ENCODE data around the gene IFI27L2.
A peak's percentile ranks its signal among the peaks of the same experiment; 100 is the strongest.

Gene IFI27L2

DNA sequence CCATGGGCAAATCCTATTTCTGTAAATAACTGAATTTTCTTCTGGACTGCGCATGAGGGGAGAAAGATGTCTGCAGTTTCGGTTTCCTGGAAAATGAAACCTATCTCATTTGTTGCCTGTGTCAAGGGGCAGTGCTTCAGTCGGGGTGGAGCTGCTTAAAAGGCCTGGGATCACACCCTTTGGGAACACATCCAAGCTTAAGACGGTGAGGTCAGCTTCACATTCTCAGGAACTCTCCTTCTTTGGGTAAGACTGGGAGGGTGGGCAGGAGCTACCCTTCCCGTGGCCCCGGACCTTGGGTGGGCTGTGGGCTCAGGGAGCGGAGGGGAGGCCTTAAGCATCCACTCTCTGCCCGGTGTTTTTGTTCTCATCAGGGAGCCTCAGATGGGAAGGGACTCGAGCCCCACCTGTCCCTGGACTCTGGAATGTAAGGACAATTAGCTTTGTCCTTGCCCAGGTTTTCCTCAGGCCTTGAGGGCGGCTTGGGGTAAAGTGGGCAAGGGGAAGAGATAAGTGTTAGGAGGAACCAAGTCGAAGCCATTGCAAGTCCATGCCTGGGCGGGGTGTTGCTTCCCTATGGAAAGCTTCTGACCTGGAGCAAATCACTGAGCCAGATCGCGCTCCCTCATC, 18.7 kb downstream of the IFI27L2 start, which contains the start of gene IFI27:
TSS of gene IFI27 (plus strand) at position 185 of the 630 bp plus-strand sequence.
- peak within 1 kb of the TSS; percentile 77 to 85 for H3K4me3 ChIP-seq (ENCODE audit: low read length in 2 of 2)
- H3K9ac ChIP-seq (ENCODE audit: low read depth in 1 of 2, low read length in 2 of 2): peak within 1 kb of the TSS; percentile 80 to 88
- H3K27ac ChIP-seq (ENCODE audit: low read depth in 2 of 2, low read length in 2 of 2): peak within 1 kb of the TSS; percentile 90 to 94
- no peaks in the 10 kb centered on the region for H3K27me3 ChIP-seq (ENCODE audit: control insufficient read depth in 2 of 2, insufficient read depth in 2 of 2, low read length in 2 of 2)
- H3K36me3 ChIP-seq (ENCODE audit: control insufficient read depth in 2 of 2, insufficient read depth in 2 of 2, low read length in 2 of 2): no peaks in the 10 kb centered on the region
- H3K4me1 ChIP-seq (ENCODE audit: control insufficient read depth in 2 of 2, insufficient read depth in 2 of 2, low read length in 2 of 2): peaks cover 23 to 42% of the 10 kb centered on the region in 2 donors
- H3K9me3 ChIP-seq (ENCODE audit: control insufficient read depth in 2 of 2, low read length in 2 of 2): no peaks in the 10 kb centered on the region

DNA sequence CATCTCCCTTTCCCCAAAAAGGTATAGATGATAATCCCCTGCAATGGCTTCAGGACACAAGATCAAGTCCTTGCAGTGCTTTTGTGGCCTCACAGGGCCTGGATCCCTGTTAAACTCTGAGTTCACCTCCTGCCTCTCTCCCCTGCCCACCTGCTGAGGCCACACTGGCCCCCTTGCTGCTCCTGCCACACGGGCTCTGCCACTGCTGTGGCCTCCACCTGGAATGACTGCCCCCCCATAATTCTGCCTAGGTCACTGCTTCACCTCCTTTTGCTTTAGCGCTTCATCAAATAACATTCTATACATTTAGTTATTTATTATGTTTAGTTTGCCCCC, 19.5 kb downstream of the IFI27L2 start:
- H3K9ac ChIP-seq (ENCODE audit: low read depth in 1 of 2, low read length in 2 of 2): peak overlapping the region; percentile 6 to 80

DNA sequence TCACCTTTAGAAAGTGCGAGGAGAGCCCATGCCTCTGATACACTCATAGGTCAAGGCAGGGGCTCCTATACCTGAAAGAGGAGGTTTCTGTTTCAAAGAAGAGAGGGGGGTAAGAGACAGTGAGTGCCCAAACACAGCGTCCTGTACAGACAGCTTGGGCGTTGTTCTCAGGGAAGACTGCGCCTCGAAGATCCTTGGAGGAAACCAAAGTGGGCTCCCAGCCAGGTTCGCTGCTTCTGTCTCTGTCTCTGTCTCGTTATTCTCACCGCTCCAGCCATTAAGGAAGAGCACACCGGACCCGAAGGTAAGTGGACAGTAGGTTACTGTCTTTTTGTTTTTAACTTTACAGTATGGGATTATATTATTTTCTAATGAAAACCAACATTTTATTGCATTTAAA, 24.7 kb downstream of the IFI27L2 start:
- Histone ChIP-seq H3K9ac (ENCODE audit: low read depth in 1 of 2, low read length in 2 of 2) (no peak overlapping the region), H3K27ac (ENCODE audit: low read depth in 2 of 2, low read length in 2 of 2) (no peak overlapping the region), H3K27me3 (ENCODE audit: control insufficient read depth in 2 of 2, insufficient read depth in 2 of 2, low read length in 2 of 2) (no peaks in the 10 kb centered on the region), H3K36me3 (ENCODE audit: control insufficient read depth in 2 of 2, insufficient read depth in 2 of 2, low read length in 2 of 2) (no peaks in the 10 kb centered on the region), H3K9me3 (ENCODE audit: control insufficient read depth in 2 of 2, low read length in 2 of 2) (no peaks in the 10 kb centered on the region), H3K4me1 (ENCODE audit: control insufficient read depth in 2 of 2, insufficient read depth in 2 of 2, low read length in 2 of 2) (peaks cover 0 to 21% of the 10 kb centered on the region in 2 donors), H3K4me3 (ENCODE audit: low read length in 2 of 2) (no peak overlapping the region)

More for the DNA sequence above, 19.5 kb downstream of the IFI27L2 start:
- H3K4me3 ChIP-seq (ENCODE audit: low read length in 2 of 2): peak overlapping the region; percentile 77 to 85
- peaks cover 16 to 35% of the 10 kb centered on the region in 2 donors for H3K4me1 ChIP-seq (ENCODE audit: control insufficient read depth in 2 of 2, insufficient read depth in 2 of 2, low read length in 2 of 2)
- no peaks in the 10 kb centered on the region for H3K9me3 ChIP-seq (ENCODE audit: control insufficient read depth in 2 of 2, low read length in 2 of 2)
- H3K36me3 ChIP-seq (ENCODE audit: control insufficient read depth in 2 of 2, insufficient read depth in 2 of 2, low read length in 2 of 2): no peaks in the 10 kb centered on the region
- H3K27me3 ChIP-seq (ENCODE audit: control insufficient read depth in 2 of 2, insufficient read depth in 2 of 2, low read length in 2 of 2): no peaks in the 10 kb centered on the region
- H3K27ac ChIP-seq (ENCODE audit: low read depth in 2 of 2, low read length in 2 of 2): peak overlapping the region; percentile 48 to 94

DNA sequence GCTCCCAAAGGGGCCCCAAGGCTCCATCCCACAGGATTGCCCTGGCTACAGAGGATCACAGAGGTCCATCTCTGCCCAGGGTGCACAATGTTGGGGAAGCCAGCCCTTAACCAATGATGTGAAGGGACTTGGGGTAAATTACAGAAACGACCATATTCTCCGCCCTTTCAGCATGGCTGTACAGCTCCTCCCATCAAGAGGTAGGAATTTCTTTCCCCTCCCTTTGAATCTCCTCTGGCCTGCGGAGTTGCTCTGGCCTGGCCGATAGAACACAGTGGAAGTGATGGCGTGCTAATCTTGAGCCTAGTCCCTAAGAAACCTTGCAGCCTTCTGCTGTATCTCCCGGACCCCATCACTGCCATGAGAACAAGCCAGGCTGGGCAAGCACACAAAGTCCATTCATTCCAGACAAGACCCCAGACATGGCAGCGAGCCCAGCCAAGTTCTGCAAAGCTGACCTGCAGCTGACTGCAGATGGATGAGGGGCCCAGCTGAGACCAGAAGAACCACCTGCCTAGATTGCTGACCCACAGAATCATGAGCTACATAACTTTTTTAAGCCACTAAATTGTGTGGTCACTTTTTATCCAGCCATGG, 25.8 kb downstream of the IFI27L2 start:
- H3K4me1 ChIP-seq (ENCODE audit: control insufficient read depth in 2 of 2, insufficient read depth in 2 of 2, low read length in 2 of 2): peaks cover 0 to 19% of the 10 kb centered on the region in 2 donors
- H3K4me3 ChIP-seq (ENCODE audit: low read length in 2 of 2): peak overlapping the region in 1 of 2 donors; percentile 26
- H3K9ac ChIP-seq (ENCODE audit: low read depth in 1 of 2, low read length in 2 of 2): no peak overlapping the region
- no peaks in the 10 kb centered on the region for H3K27me3 ChIP-seq (ENCODE audit: control insufficient read depth in 2 of 2, insufficient read depth in 2 of 2, low read length in 2 of 2)
- H3K27ac ChIP-seq (ENCODE audit: low read depth in 2 of 2, low read length in 2 of 2): peak overlapping the region; percentile 71 to 78
- no peaks in the 10 kb centered on the region for H3K9me3 ChIP-seq (ENCODE audit: control insufficient read depth in 2 of 2, low read length in 2 of 2)
- H3K36me3 ChIP-seq (ENCODE audit: control insufficient read depth in 2 of 2, insufficient read depth in 2 of 2, low read length in 2 of 2): no peaks in the 10 kb centered on the region

DNA sequence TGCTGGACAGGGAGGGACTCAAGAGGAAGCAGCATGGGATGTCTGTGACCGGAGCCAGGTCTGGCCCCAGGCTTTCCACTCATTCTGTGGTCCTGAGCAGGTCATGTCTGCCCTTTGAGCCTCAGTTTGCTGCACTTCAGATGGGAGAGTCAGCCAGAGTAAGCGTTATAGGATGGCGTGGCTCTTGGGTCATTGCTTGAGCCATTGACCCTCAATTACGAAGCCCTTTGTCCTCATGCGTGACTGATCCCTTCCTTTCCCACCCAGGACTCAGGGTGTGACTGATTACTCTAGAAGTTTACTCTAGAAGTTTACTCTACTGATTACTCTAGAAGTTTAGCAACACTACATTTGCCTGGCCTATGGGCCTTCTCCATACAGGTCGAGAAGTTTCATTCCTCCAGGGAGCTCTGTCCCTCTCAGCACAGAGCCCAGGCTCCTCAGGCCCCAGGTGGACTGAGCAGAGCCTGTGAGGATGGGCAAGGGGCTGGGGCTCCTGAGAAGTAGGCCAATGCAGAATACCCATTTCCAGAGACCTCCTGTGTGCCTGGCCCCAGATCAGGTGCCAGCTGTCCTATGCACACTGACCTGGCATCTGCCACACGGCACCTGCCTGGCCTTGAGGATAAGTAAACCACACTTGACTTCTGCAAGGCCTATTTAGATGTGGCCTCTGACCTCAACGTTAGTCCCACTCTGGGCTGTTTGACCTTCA, 26.5 kb downstream of the IFI27L2 start:
- Histone ChIP-seq H3K9ac (ENCODE audit: low read depth in 1 of 2, low read length in 2 of 2) (peak overlapping the region in 1 of 2 donors; percentile 44), H3K4me3 (ENCODE audit: low read length in 2 of 2) (peak overlapping the region in 1 of 2 donors; percentile 26), H3K27me3 (ENCODE audit: control insufficient read depth in 2 of 2, insufficient read depth in 2 of 2, low read length in 2 of 2) (no peaks in the 10 kb centered on the region), H3K36me3 (ENCODE audit: control insufficient read depth in 2 of 2, insufficient read depth in 2 of 2, low read length in 2 of 2) (no peaks in the 10 kb centered on the region), H3K9me3 (ENCODE audit: control insufficient read depth in 2 of 2, low read length in 2 of 2) (no peaks in the 10 kb centered on the region), H3K4me1 (ENCODE audit: control insufficient read depth in 2 of 2, insufficient read depth in 2 of 2, low read length in 2 of 2) (peaks cover 0 to 19% of the 10 kb centered on the region in 2 donors), H3K27ac (ENCODE audit: low read depth in 2 of 2, low read length in 2 of 2) (peak overlapping the region; percentile 71 to 78)

DNA sequence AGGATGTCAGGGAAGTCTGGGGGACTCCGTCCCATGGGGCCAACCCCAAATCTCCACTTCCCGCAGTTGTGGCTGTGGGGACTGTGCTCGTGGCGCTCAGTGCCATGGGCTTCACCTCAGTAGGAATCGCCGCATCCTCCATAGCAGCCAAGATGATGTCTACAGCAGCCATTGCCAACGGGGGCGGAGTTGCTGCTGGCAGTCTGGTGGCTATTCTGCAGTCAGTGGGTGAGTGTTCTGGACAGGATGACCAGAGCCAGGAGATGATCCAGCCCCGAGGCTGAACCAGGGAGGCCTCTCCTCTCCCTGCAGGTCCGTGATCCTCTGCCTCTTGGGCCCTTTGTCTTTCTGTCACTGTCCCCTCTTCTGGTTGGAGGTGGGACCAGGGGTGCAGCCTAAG, 27.7 kb downstream of the IFI27L2 start:
- no peak overlapping the region for H3K9ac ChIP-seq (ENCODE audit: low read depth in 1 of 2, low read length in 2 of 2)
- H3K36me3 ChIP-seq (ENCODE audit: control insufficient read depth in 2 of 2, insufficient read depth in 2 of 2, low read length in 2 of 2): peaks cover 3 to 4% of the 10 kb centered on the region in 2 donors
- no peaks in the 10 kb centered on the region for H3K27me3 ChIP-seq (ENCODE audit: control insufficient read depth in 2 of 2, insufficient read depth in 2 of 2, low read length in 2 of 2)
- no peaks in the 10 kb centered on the region for H3K9me3 ChIP-seq (ENCODE audit: control insufficient read depth in 2 of 2, low read length in 2 of 2)
- H3K27ac ChIP-seq (ENCODE audit: low read depth in 2 of 2, low read length in 2 of 2): no peak overlapping the region
- peaks cover 0 to 19% of the 10 kb centered on the region in 2 donors for H3K4me1 ChIP-seq (ENCODE audit: control insufficient read depth in 2 of 2, insufficient read depth in 2 of 2, low read length in 2 of 2)
- no peak overlapping the region for H3K4me3 ChIP-seq (ENCODE audit: low read length in 2 of 2)

DNA sequence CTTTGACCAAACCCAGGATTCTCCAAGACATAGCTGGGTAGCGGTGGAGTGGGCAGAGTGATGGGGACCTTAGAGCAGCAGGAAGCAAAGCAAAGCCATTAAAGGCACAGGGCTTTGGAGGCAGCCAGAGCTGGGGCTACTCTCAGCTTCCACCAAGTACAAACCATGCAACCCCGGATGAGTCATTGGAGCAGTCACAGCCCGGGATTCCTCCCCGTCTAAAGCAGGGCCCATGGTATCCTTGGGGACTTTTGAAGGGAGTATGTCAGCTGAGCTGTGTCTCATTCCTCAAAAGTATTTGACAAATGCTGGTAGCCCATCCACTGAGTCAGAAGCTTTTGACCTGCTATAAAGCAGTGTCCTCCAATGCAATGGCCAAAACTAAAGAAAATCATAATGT, 28.6 kb downstream of the IFI27L2 start:
- Histone ChIP-seq H3K4me3 (ENCODE audit: low read length in 2 of 2) (no peak overlapping the region), H3K4me1 (ENCODE audit: control insufficient read depth in 2 of 2, insufficient read depth in 2 of 2, low read length in 2 of 2) (peaks cover 0 to 19% of the 10 kb centered on the region in 2 donors), H3K27ac (ENCODE audit: low read depth in 2 of 2, low read length in 2 of 2) (no peak overlapping the region), H3K36me3 (ENCODE audit: control insufficient read depth in 2 of 2, insufficient read depth in 2 of 2, low read length in 2 of 2) (peaks cover 3 to 5% of the 10 kb centered on the region in 2 donors), H3K9me3 (ENCODE audit: control insufficient read depth in 2 of 2, low read length in 2 of 2) (no peaks in the 10 kb centered on the region), H3K27me3 (ENCODE audit: control insufficient read depth in 2 of 2, insufficient read depth in 2 of 2, low read length in 2 of 2) (no peaks in the 10 kb centered on the region), H3K9ac (ENCODE audit: low read depth in 1 of 2, low read length in 2 of 2) (no peak overlapping the region)

DNA sequence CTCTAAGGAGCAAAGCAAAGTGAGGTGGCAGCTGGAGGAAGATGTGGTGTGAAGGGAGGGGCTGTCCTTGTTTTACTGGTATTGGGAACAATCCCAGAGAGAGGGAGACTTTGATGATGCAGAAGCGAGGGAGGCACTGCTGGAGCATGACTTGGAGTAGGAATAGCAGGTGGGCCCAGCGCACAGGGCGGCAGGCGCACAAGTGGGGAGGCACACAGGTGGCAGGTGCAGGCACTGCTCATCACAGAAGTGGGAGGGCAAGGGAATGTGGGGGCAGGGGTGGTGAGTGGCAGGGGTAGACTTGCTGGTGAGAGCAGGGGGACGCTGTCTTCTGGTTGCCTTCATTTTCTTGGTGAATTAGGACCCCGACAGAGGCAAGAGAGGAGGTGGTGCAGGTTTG, 30.4 kb downstream of the IFI27L2 start:
- H3K9ac ChIP-seq (ENCODE audit: low read depth in 1 of 2, low read length in 2 of 2): no peak overlapping the region
- H3K4me1 ChIP-seq (ENCODE audit: control insufficient read depth in 2 of 2, insufficient read depth in 2 of 2, low read length in 2 of 2): peaks cover 0 to 19% of the 10 kb centered on the region in 2 donors
- no peak overlapping the region for H3K4me3 ChIP-seq (ENCODE audit: low read length in 2 of 2)
- no peaks in the 10 kb centered on the region for H3K27me3 ChIP-seq (ENCODE audit: control insufficient read depth in 2 of 2, insufficient read depth in 2 of 2, low read length in 2 of 2)
- H3K27ac ChIP-seq (ENCODE audit: low read depth in 2 of 2, low read length in 2 of 2): no peak overlapping the region
- H3K9me3 ChIP-seq (ENCODE audit: control insufficient read depth in 2 of 2, low read length in 2 of 2): no peaks in the 10 kb centered on the region
- H3K36me3 ChIP-seq (ENCODE audit: control insufficient read depth in 2 of 2, insufficient read depth in 2 of 2, low read length in 2 of 2): peaks cover 3 to 8% of the 10 kb centered on the region in 2 donors

DNA sequence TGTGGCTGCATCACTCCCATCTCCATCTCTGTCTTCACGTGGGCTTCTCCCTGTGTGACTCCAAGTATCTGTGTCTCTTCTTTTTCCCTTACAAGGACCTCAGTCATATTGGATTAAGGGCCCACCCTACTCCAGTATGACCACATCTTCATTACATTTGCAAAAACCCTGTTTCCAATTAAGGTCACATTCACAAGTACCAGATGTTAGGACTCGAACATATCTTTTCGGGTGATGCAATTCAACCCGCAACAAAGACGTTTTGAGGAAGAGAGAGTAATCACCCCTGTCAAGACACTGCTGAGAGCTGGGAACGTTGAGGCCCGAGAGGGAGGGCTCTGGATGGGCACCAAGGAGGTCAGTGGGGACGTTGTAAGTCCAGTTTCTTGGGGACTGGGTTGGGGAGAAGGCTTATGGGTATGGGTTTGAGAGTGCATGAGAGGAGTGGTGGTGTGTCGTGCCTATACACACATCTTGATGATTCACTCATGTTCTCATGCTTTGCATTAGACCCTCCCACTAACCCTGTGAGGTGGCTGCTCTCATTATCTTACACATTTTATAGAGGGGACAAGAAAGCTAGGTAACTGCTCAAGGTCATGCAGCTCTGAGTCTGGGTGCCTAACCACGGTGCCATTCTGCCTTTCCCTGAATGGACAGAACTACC, 30.9 kb downstream of the IFI27L2 start:
- Histone ChIP-seq H3K27ac (ENCODE audit: low read depth in 2 of 2, low read length in 2 of 2) (no peak overlapping the region), H3K4me1 (ENCODE audit: control insufficient read depth in 2 of 2, insufficient read depth in 2 of 2, low read length in 2 of 2) (peaks cover 0 to 15% of the 10 kb centered on the region in 2 donors), H3K27me3 (ENCODE audit: control insufficient read depth in 2 of 2, insufficient read depth in 2 of 2, low read length in 2 of 2) (no peaks in the 10 kb centered on the region), H3K4me3 (ENCODE audit: low read length in 2 of 2) (no peak overlapping the region), H3K36me3 (ENCODE audit: control insufficient read depth in 2 of 2, insufficient read depth in 2 of 2, low read length in 2 of 2) (peaks cover 3 to 8% of the 10 kb centered on the region in 2 donors), H3K9me3 (ENCODE audit: control insufficient read depth in 2 of 2, low read length in 2 of 2) (no peaks in the 10 kb centered on the region), H3K9ac (ENCODE audit: low read depth in 1 of 2, low read length in 2 of 2) (no peak overlapping the region)

DNA sequence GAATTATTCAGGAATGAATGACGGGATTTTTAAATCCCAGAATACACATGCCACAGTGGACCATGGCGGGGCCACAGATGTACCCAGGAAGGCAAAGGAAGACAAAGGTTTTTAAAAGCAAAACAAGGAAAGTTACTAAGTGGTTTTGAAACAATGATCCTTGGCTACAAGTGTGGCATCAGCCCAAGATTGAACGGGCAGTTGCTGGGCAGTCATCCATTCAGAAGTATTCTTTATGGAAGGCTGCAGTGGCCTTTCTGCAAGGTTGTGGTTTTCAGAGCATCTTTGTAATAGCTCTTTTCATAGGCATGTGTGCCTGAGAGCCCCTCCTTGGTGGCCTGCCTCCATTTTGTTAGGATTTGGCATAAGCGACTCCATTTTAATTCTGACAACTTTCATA, 32.3 kb downstream of the IFI27L2 start:
- Histone ChIP-seq H3K9me3 (ENCODE audit: control insufficient read depth in 2 of 2, low read length in 2 of 2) (no peaks in the 10 kb centered on the region), H3K9ac (ENCODE audit: low read depth in 1 of 2, low read length in 2 of 2) (no peak overlapping the region), H3K36me3 (ENCODE audit: control insufficient read depth in 2 of 2, insufficient read depth in 2 of 2, low read length in 2 of 2) (peaks cover 3 to 8% of the 10 kb centered on the region in 2 donors), H3K27me3 (ENCODE audit: control insufficient read depth in 2 of 2, insufficient read depth in 2 of 2, low read length in 2 of 2) (no peaks in the 10 kb centered on the region), H3K27ac (ENCODE audit: low read depth in 2 of 2, low read length in 2 of 2) (no peak overlapping the region), H3K4me1 (ENCODE audit: control insufficient read depth in 2 of 2, insufficient read depth in 2 of 2, low read length in 2 of 2) (peaks cover 0 to 1% of the 10 kb centered on the region in 2 donors), H3K4me3 (ENCODE audit: low read length in 2 of 2) (no peak overlapping the region)
